HL-60 (cell line): Measurements from ENCODE around the gene FSCN2.

Source experiments
- DNase-seq, 2 experiments: peaks; one replicate each; pipeline ENCODE4 v3.0.0-alpha.2; 2010 to 2020; ENCODE audit warnings: low read depth in 1 of 2, low spot score in 1 of 2
- H3K27ac ChIP-seq: fragments of 250-450 bp; sonication (Bioruptor Pico); replicated peaks from 2 replicates; pipeline ENCODE4 v1.5.1; 2020; ENCODE audit warnings: mild to moderate bottlenecking, moderate library complexity
- H3K27me3 ChIP-seq: fragments of 250-450 bp; sonication (Bioruptor Pico); 2 replicates; pipeline ENCODE4 v1.5.1; 2021; ENCODE audit warnings: mild to moderate bottlenecking, moderate library complexity; ENCODE audit not compliant: insufficient read depth, poor library complexity, severe bottlenecking
- H3K4me3 ChIP-seq: replicated peaks from 2 replicates; pipeline ENCODE4 v1.5.1; 2011; ENCODE audit warnings: mild to moderate bottlenecking, control low read depth, low read length; ENCODE audit not compliant: insufficient read depth
- CTCF ChIP-seq: IDR thresholded peaks from one replicate; pipeline ENCODE4 v1.5.1; 2011; ENCODE audit warnings: low read length, control low read depth, inconsistent platforms; ENCODE audit not compliant: insufficient read depth
- GABPA ChIP-seq: IDR thresholded peaks from 2 replicates; pipeline ENCODE4 v1.6.1; 2012; ENCODE audit warnings: low read depth
- POLR2AphosphoS5 ChIP-seq: IDR thresholded peaks from 2 replicates; pipeline ENCODE4 v1.6.1; 2012; ENCODE audit warnings: low read depth
- REST ChIP-seq: IDR thresholded peaks from 2 replicates; pipeline ENCODE4 v1.6.1; 2012; ENCODE audit warnings: low read depth; ENCODE audit not compliant: insufficient replicate concordance
- SPI1 ChIP-seq: IDR thresholded peaks from 2 replicates; pipeline ENCODE4 v1.6.1; 2012; ENCODE audit warnings: low read depth, mild to moderate bottlenecking, borderline replicate concordance
- long read RNA-seq: library from polyadenylated mRNA; unstranded; transcript quantifications from one replicate; pipeline ENCODE4 v2.0.0, GENCODE V29; 2020

FSCN2 gene
- long read RNA-seq = 0 reads

- Histone ChIP-seq H3K27ac (no peak within 1 kb of the TSS), H3K4me3 (no peak within 1 kb of the TSS), H3K27me3 (no peaks in the 10 kb centered on the region)
- DNase-seq = no peak
- no peak for TF ChIP-seq CTCF
- no peak for TF ChIP-seq SPI1
- TF ChIP-seq POLR2AphosphoS5 = no peak
- TF ChIP-seq GABPA = no peak
- TF ChIP-seq REST = no peak
Measured at GRCh38 chr17:81527591-81528383, at the start of gene FSCN2. Gene FSCN2, plus strand, starts transcription at chr17:81528377. Its CDS starts 155 bp downstream, at chr17:81528532.

GRCh38 chr17:81479175-81480071 lies 48.8 kb upstream of the FSCN2 start:
- Histone ChIP-seq H3K4me3 (no peak overlapping the region), H3K27me3 (no peaks in the 10 kb centered on the region), H3K27ac (no peak overlapping the region)
- TF ChIP-seq POLR2AphosphoS5 = no peak
- TF ChIP-seq GABPA = no peak
- no peak for TF ChIP-seq CTCF
- TF ChIP-seq REST = no peak
- TF ChIP-seq SPI1 = no peak
- no peak for DNase-seq

- no peak for DNase-seq
- TF ChIP-seq GABPA (no peak), POLR2AphosphoS5 (no peak), SPI1 (no peak), CTCF (no peak), REST (no peak)
- Histone ChIP-seq H3K4me3 (no peak overlapping the region), H3K27ac (no peak overlapping the region), H3K27me3 (no peaks in the 10 kb centered on the region)
Measured at GRCh38 chr17:81480140-81481072, 47.8 kb upstream of the FSCN2 start.
